Stimulated activated CD8-positive, alpha-beta memory T cell treated with anti-CD3 and anti-CD28 coated beads, Interleukin-12 subunit alpha, Interleukin-12 subunit beta, amount 100 ng/mL, for 1 hour (primary cell): Measurements from ENCODE around the gene OAF.
"Not testable (repeated sequence)": the region's sequence is repeated elsewhere in the genome, so short reads cannot be mapped to it uniquely, and the experiment has no call there.

Source experiments
- DNase-seq: peaks from one replicate; pipeline ENCODE4 v3.0.0-alpha.2; 2020; ENCODE audit warnings: low read depth

The OAF gene

DNA sequence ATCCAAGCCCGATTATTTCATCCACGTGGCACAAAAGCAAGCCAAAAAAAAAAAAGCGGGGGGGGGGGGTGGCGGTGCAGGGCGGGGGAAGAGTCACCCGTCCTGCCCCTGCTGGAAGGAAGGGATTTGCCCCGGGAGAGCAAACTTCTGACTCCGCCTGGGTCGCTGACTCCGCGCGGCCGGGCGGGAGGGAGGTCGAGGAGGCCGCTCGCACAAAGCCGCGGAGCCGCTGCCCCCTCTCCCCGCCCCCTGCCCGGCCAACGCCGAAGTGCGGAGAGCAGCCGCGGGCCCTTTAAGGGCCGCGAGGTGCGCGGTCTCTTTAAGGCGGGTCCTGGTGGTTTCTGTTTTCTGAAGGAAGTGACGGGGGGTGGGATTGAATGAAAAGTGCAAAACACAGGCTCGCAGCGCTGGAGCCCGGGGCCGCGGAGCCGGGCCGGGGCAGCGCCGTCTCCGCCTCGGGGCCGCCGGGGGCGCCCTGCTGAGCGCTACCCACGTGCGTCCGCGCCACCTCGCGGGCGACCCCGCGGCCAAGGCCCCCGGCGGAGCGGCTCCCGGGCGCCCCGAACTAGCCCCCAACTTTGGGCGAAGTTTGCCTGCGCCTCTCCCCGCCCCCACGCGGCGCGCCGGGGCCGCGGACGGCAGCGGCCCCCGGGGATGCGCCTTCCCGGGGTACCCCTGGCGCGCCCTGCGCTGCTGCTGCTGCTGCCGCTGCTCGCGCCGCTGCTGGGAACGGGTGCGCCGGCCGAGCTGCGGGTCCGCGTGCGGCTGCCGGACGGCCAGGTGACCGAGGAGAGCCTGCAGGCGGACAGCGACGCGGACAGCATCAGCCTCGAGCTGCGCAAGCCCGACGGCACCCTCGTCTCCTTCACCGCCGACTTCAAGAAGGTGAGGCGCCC is at the start of gene OAF:
Gene OAF, plus strand, starts transcription at position 407 of the 896 bp plus-strand sequence. Its CDS starts 248 bp downstream, at position 655.
- DNase-seq, result peak; percentile 32

DNA sequence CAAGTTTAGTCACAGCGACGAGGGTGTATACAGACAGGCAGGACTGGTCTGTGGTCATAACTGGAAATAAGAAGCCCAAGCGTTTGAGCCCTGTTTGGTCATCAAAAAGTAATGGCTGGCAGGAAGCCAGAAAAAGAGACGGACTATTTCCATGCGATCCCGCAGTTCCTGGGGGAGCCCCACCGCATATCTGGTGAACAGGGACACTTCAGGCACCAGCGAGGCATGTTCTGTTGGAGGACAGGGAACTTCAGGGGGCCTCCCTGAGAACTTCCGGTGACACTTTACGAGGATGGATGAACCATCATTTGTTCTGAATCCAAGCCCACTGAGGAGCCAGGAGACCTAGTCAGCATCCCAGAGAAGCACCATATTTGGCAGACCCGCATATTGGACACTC is 43.2 kb upstream of the OAF start:
- no peak for DNase-seq

DNA sequence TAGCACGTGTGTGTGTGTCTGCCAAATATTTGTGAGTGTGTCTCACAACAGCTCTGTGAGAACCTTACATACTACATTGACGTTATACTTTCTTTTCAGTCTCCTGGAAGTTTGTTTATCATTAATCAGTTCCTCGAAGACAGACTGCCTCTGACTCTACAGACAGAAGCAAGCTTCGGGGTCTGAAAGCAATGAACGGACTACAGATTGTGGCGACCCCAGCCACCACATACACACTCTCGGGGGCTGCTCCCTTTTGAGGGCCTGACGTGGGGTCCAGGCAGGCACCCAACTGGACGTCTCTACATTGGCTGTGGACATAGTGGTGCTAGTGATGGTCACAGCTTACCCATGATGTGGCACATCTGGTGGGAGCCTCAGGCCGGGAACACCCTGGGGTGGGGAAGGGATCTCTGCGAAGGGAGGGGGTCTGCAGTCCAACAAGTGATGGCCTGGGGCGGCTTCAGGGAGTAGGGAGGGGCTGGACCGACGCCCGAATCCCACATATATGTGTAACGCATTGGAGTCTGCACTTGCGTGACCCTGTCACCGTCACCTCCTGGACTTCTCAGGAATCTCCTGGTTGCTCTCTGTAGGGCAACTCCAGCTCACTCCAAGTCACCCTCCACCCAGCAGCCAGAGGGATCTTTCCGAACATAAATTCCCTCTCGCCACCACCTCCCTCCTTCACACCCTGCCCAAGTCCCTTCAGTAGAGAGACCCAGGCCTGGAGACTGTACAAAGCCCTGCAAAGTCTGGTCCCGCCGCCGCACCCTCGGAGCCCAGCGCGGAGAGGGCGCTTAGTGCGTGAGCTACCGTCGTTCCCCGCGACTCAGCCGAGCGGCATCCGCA is 42.5 kb upstream of the OAF start:
- DNase-seq, result no peak

DNA sequence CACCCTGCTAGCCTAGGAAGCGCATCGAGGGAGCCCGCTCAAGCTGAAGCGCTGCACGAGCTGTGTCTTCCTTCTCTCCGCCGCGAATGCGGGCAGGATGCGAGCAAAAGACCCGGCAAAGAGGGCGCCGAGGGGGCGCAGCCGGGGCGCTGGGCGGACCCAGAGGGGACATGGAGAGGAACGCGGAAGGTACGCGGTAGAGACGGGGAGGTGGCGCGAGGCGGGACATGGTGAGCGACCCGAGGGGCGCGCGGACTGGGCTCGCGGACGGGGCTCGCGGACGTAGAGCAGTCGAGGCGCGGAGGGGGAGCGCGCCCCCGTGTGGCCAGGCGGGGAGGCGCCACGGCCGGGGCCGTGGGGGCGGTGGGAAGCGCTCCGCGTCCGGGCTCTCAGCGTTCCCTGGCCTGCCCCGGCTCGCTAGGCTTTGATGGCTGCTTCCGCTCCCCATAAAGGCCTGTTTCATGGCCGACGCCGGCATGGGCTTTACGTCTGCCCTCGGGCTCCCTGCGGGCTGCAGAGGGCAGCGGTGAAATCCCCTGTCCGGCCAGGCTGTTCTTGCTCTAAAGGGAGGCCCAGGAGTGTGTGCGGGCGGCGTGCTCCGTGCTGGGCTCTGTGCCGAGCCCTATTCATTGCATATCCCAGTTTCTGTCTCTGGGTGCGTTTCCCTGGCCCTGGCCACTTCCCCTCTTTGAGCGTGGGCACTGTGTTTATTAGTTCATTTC is 41.7 kb upstream of the OAF start:
- peak; percentile 14 for DNase-seq

DNA sequence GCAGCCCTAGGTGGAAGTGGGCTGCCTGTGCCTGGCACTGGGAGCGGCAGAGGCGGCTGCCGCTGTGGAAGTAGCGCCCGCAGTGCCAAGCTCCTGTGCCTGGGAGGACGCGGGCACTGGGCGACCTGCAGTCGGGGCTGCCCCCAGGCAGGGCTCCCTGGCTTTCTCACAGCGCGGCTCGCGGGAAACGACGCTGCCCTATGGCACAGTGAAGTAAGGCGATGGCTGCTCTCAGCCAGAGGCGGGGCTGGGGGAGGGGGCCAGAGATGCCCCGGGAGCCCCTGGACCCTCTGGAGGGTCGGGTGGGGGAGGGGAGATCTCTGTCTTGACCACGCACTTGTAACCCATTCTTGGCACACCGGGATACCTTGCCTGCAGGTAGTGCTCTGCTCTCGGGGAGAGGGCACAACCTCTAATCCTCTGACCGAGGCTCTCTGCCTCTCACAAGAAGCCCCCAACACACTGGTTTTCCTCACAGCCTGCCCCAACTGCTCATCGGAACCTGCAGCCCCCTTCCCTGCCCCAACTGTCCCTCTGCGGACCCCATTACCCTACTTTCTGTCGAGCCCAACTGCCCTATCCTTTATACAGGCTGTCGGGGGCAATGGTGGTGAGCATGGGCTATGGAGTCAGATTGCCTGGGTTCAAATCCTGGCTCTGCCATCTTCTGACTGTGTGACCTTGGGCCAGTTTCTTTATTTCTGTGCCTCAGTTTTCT is 40.7 kb upstream of the OAF start:
- DNase-seq, result no peak

DNA sequence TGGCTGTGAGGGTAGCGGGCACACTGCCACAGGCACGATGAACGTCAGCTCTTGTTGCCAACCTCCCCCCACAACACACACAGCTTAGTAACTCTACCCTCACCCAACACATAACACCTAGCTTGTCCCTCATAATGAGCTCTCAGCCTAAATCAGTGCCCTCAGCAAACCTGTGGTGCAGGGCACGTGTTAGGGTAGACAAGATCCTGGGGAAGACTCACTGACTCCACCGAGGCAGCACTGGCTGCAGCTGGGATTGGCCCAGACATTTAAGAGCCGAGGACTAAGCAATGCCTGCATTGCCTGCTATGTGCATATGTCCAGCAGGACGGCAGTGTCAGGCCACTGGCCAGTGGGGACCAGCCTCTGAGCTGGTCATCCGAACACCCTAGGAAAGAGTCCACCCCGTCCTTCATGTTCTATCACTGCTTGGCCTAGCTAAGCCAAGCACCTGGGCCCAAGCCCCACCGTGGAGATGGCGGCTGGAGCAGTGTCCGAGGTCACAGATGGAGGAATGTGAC is 40.0 kb upstream of the OAF start:
- DNase-seq, result no peak

DNA sequence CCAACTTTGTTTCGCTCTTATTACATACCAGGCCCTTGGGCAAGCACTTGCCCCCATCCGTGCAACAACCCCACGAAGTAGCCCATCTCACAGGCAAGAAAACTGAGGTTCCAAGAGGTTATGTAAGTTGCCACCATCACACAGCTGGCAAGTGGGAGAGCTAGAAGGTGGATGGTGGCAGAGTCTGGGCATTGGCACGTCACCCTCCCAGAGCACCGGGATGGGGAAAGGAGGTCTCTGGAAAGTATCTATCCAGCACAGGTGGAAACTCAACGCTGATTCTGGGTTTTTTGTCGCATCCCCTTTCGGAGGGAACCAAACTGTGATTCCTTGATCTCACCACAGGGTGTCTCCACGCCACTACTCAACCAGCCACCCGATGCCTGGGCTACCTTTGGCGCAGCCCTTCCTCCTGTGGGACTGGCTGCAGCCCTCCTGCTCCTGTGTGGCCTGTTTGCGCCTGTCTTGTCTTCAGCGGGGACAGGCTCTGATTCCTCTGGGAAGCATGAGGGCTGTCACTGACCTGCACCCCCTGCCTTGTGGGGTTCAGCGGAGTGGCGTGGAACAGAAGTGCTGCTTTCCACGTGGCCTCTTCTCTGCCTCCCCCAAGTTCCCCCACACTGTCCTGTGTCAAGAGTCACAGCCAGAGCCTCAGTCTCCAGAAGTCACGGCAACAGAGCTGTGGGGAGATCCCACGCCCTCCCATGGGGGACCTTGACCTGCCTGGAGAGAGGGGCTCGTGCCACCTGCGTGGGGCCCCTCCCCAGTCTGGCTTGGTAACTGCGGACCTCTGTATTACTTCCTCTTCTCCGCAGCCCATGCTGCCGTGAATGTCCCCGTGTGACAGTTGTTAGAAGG is 38.5 kb upstream of the OAF start:
- no peak for DNase-seq

DNA sequence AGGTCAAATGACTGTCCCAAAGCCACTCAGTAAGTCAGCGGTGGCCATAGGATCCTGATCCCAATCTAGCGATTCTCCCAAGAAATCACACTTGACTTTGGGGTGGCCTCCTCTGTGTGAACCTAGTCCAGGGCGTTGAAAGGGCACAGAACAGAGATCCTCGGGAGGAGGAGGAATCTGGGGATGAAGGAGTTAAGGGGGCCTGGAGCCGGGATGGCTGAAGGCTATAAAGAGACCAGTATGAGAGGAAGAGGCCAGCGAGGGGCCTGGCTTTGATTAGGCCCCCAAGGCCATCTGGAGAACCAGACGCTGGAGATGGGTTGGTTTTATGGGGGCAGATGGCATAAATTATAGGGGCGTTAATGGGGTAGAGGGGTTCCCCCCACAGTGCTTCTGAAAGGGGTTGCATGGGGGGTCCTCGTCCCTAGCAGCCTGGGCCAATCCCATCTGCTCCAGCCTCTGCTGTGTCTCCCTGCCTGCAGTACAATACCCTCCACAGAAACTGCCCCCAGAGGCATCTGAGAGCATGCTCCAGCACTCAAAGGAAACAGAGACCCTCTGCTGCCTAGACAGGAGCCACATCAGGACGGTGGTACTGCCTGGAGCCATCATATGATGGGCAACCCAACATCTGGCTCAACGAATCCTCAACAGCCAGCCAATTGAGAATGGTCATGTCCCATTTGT is 37.7 kb upstream of the OAF start:
- no peak for DNase-seq

DNA sequence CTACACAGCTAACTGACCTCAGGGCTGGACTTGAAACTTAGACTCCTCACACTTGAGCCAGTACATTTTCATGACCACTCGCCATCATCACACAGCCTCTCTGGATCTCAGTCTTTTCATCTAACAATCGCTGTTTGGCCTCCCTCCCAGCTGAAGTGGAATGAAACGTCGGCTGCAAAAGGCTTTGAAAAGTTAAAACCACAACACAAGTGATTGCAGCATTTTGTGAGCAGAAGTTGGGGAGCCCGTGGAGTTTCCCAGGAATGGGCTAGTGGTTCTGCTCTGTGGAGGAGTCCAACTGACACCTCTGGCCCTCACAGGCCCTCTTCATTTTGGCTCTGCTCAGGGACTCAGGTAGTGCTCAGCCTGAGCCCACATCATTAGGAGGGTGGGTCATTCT is 37.0 kb upstream of the OAF start:
- no peak for DNase-seq

DNA sequence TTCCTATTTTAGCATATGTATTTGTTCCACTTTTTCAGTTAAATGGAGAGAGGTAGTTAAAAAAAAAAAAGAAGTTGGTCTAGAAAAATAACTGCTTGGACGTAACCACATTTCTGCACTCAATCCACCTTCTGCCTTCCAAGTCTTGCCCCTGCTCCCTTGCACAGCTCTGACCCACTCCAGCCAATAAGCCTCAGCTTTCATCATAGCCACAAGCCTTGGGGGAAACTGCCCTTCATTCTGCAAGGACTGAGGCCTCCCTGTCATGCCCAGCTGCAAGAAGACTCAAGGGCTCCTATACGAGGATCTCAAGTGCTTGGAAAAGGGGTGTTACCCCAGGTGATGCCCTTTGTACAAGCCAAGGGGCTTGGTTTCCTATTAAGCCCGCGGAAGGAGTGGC is 36.0 kb upstream of the OAF start:
- DNase-seq, result no peak

DNA sequence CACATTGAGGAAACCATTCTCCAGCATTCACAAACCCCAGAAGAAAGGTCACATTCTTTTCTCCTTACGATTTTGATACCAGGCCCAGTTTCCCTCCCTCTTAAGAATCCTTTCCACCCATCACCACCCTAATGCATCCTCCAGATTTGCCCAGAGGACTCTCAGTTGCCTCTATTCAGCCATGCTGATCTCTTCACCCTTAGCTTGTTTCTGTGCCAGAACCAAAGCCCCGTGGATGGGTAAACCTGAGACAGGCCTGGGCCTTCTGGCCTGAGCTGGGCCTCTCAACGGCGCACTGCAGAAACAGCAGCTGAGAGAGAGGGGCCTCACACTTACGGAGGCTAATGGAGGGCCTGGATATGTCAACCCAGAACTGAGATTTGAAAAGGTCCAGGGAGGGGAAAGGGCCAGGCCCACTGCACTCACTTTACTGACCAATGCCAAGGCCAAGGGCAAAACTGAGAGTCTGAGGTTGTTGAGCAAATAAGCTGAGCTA is 32.2 kb upstream of the OAF start:
- no peak for DNase-seq

DNA sequence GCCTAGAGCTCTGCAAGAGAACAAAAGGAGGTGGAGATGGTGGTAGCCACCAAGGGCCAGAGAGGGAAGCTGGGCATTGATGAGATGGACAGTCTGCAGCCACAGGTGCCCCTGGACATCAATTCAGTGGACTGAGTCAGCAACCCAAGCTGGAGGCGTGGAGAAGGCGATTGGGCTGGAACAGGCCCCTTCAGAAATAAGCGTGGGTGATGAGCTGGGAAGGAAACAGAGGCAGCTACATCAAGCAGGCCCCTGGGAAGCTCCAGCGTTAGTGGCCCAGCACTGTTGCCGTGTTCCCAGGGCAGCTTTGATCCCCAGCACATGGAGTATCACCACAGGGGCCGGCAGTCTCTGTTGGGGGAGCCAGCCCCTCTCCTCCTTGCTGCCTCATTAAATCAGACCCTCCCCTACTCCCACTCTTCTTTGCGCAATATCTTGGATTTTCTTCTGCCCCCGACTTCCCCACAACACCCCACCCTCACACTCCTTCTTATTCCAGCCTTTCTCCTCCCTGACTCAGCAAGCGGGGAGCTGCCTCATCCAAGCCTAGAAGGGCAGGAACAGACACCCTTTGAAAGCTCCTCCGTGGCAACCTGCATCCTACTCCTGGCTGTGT is 31.7 kb upstream of the OAF start:
- no peak for DNase-seq

DNA sequence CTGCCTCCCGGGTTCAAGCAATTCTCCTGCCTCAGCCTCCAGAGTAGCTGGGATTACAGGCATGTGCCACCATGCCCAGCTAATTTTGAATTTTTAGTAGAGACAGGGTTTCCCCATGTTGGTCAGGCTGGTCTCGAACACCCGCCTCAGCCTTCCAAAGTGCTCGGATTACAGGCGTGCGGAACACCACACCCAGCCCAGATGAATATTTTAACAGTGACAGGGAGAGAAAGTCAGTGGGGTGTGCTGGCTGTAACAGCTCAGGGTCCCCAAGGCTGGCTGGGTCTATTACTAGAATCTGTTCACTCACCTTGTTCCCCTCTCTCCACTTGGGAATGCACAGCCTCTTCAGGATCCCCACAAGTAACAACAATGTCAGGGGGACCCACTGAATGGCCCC is 30.8 kb upstream of the OAF start:
- not testable (repeated sequence) for DNase-seq

DNA sequence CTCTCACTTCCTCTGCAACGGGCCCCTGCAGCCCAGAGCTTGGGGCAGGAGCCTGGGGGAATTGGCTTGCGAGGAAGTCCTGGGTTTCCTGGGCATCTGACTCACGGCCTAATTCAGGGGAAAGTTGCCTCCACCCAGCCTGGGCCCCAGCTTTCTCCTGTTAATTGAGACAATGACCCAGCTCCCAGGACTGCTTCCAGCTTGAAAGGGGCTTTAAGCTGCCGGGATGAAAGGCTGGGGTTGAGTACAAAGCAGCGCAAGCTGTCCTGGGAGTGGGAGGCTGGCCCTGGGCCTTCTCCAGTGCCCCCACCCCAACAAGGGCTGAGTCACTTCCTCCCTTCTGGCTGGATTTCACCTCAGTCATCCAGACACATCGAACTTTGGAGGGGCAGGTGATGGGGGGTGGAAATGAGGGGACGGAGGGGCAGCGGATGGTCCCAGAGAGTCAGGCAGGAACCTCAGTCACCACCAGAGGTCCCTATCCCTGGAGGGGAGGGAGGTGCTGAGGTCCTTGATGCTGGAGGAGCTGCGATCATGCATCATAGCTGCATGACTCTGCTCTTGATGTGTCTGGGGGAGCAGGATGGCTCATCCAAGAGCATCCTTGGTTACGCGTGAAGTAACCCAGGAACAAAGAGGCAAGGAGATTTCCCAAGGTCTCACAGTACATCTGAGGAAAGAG is 30.1 kb upstream of the OAF start:
- no peak for DNase-seq

DNA sequence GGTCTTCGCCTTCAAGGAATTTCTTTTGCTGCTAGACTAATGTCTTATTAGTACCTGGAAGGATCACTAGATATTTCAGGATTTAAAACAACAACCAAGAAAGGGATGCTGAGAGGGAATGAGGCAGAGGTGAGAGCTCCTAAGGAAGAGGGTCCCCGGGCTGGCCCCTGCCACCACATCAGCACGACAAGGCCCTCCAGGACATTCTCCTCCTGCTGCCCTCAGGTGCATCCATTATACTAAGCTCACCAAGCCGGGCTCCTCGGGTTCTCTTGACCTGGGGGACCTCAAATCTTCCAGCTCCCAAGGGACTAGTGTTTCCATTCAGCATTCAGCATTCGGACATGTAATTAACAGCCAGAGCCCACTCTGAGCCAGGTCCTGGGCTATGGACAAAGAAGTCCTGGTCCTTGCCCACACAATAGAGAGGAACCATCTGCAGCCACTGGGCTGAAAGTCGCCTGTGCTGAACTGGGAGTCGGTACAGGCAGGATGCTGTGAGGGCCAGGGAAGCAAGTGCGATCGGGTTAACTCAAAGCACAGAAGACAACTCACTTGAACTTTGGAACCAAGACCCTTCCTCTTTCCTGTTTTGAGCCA is 29.4 kb upstream of the OAF start:
- no peak for DNase-seq

DNA sequence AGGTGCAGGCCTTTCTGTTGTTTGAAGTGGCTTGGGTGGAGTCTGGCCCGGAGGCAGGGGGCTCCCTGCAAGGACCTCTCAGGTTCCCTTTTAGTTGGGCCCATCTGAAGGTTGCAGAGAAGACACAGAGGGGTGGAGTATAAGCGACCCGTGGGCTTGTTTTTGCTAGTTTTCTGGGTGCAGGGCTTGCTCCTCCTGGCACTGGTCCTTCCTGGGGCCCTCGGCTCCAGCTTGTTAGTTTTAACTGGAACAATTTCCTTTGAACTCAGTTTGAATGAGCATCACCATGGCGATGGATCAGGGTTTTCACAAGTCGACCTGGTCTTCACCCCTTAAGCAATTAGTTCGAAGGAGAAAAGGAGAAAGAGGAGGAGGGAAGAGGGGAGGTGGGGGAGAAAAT is 28.5 kb upstream of the OAF start:
- DNase-seq, result no peak

DNA sequence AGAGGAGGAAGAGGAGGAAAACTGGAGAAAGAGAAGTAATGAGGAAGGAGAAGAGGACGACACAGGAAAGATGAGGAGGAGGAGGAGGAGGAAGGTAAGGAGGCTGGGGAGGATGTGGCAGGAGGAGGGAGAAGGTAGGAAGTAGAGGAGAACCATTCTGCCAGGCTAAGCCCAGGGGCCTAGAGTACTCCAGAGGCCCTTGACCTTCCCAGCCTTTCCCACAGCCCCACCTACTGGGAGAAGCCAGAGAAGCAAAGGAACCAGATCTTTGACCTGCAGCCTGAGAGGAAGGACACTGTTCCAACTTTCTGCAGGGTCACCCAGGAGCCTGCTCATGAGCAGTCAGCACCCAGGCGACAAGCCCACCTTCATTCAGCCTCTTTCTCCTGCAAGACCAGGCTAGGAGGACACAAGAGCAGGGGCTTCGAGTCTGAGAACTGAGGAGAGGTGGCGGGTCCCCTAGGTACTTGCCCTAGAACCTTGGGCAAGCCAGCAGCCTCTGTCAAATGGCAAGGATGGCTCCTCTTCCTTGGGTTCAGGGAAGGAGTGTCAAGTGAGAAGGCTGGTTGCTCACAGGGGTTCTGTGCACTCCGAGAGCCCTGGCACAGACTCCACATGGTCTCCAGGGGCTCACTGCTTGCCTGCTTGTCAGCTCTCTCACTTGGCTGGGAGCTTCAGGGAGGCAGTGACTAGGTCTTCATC is 27.9 kb upstream of the OAF start:
- DNase-seq, result no peak

DNA sequence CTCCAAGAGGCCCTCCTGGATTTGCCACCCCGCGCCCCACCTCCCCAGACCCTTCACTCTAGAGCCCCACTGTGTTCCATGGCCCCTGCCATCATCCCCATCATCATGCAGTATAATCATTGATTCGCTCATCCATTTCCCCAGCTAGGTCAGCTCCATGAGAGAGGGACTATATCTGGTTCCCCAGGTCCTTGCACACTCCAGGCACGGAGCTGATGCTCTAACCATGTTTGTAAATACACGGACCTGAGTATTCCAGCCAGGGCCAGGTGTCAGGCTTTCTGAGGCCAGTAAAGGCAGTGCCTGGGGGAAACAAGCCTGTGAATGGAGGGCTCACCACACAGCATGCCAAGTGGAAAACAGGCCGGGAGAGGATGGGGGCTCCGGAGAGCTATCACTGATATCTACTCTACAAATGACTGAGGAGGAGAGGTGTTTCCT is 27.1 kb upstream of the OAF start:
- no peak for DNase-seq
